Measurements from ENCODE around the gene C1orf174. TPM values are rescaled to one million over a fixed set of nuclear protein-coding genes. Genes with fewer than 3 reads are reported as not detected.

Gene C1orf174
- total RNA-seq, 1 donor = 21.0 TPM

DNA sequence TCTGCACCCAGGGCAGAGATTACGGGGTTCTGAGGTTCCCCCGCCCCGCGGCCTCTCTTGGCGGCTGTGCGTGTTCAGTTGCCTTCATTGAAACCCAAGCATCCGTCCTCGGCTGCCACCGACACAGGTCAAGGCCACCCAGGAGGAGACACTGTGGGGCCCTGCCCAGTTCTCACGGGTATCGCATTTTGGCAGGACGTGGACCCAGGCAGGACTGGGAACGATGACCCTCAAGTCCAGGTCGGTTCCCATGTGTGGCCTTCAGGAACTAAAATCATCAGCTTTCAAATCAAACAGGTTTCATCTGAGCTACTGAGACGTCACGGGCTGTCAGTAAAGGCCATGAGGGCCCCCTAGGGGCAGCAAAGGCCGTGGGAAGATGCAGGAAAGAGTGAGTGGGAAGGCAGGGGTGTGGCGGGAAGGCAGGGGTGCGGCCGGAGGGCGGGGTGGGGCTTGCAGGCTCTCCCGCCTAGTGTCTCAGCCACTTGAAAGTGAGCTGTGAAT is 7.0 kb upstream of the C1orf174 start:
- H3K9me3 ChIP-seq (ENCODE audit: low read depth, low read length) = no peaks in the 10 kb centered on the region
- H3K27me3 ChIP-seq (ENCODE audit: insufficient read depth, low read length) = no peaks in the 10 kb centered on the region
- peaks cover 28% of the 10 kb centered on the region for H3K4me1 ChIP-seq (ENCODE audit: insufficient read depth, low read length)
- no peak overlapping the region for H3K4me3 ChIP-seq (ENCODE audit: low read length)

DNA sequence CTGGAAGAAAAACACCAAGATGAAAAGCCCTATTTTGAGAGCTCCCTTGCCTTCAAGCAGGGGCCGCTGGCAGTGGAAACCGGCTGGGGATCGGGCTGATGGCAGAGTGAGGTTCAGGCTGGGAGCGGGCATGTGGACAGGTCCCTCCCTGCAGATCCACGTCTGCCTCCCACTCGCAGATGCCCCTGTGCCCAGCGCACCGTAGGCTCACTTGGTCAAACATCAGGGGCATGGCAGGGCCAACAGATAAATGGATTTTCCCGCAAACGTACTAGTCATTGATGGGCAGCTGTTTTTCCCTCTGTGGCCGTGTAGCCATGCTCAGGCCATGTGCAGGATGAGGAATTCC is 6.6 kb upstream of the C1orf174 start:
- Histone ChIP-seq H3K4me3 (ENCODE audit: low read length) (no peak overlapping the region), H3K4me1 (ENCODE audit: insufficient read depth, low read length) (peaks cover 33% of the 10 kb centered on the region), H3K9me3 (ENCODE audit: low read depth, low read length) (no peaks in the 10 kb centered on the region), H3K27me3 (ENCODE audit: insufficient read depth, low read length) (no peaks in the 10 kb centered on the region)

DNA sequence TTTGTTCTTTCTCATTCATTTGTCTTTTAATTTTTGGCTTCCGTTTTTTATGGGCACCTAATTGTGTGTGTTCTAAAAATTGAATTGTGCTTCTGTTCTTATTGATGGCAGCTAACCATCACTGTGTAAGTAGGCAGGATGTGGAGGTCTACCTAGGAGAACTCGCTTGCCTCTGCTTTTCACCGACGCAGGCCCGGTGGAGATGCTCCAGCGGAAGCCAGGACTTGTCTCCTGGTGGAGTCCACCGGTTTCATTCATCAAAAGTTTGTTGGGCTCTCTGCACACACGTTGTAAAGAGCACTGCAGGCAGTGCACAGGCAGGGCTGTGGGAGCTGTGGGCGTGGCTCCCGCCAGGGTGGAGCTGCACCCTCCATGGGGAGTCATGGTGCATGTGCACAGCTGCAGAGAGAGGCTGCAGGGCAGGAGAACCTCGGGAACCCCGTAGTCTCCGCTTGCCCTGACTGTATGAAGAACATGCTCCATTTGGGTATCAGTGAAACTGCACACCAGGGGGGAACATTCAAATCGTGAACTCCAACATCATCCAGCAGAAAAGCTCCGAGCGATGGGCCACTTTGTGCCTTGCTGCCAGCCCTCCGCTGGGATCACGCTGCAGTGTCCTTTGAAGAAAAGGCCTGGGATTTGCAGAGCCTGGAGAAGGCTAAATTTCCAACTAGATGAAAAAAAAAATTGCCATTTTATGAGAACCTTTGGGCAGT is 6.0 kb upstream of the C1orf174 start:
- no peaks in the 10 kb centered on the region for H3K27me3 ChIP-seq (ENCODE audit: insufficient read depth, low read length)
- no peak overlapping the region for H3K4me3 ChIP-seq (ENCODE audit: low read length)
- H3K9me3 ChIP-seq (ENCODE audit: low read depth, low read length) = no peaks in the 10 kb centered on the region
- peaks cover 37% of the 10 kb centered on the region for H3K4me1 ChIP-seq (ENCODE audit: insufficient read depth, low read length)

DNA sequence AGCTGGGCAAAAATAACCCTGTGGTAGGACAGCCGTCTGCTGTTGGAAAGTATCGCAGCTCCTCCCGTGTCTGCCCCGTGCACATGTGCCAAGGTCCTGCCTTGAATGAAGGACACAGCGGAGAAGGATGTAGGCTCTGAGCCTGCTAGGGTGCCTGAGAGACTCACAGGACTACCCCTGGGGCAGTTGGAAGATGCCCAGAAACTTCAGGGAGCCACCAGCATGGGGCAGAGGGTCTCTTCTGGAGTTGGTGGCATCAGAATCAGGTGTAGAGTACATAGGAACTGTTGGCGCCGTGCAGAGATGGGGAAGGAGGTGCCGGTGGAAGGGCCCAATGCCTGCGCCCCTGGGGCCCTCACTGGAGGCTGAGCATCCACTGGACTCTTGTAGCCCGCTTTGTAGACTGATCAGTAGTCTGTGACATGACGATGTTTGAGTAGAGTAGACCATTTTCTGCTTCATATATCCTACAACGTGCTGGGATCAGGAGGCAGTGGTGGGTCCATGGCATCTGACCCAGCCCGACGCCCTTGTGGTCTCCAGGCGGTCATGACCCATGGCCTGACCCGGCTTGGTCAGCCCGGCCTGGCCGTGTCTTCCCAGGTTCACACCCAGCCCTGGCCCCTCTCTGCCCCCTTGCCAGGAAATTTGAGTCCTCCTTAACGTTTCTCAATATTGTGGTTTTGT is 5.3 kb upstream of the C1orf174 start:
- Histone ChIP-seq H3K27me3 (ENCODE audit: insufficient read depth, low read length) (no peaks in the 10 kb centered on the region), H3K4me3 (ENCODE audit: low read length) (no peak overlapping the region), H3K9me3 (ENCODE audit: low read depth, low read length) (no peaks in the 10 kb centered on the region), H3K4me1 (ENCODE audit: insufficient read depth, low read length) (peaks cover 32% of the 10 kb centered on the region)

DNA sequence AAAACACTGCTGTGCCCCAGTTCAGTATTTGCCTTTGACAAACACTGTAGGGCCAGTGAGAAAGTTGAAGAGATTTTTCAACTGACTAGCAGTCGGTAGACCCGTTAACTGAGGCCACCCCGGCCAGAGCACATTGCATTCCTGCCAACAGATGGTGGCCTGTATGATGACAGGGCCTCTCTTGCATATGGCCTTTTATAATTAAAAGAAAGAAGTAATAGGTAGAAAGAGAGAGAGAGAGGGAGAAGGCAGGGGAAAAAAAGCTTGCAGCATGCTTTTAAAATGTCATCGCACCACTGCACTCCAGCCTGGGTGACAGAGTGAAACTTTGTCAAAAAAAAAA is 4.7 kb upstream of the C1orf174 start:
- H3K27me3 ChIP-seq (ENCODE audit: insufficient read depth, low read length) = no peaks in the 10 kb centered on the region
- no peak overlapping the region for H3K4me3 ChIP-seq (ENCODE audit: low read length)
- peaks cover 33% of the 10 kb centered on the region for H3K4me1 ChIP-seq (ENCODE audit: insufficient read depth, low read length)

DNA sequence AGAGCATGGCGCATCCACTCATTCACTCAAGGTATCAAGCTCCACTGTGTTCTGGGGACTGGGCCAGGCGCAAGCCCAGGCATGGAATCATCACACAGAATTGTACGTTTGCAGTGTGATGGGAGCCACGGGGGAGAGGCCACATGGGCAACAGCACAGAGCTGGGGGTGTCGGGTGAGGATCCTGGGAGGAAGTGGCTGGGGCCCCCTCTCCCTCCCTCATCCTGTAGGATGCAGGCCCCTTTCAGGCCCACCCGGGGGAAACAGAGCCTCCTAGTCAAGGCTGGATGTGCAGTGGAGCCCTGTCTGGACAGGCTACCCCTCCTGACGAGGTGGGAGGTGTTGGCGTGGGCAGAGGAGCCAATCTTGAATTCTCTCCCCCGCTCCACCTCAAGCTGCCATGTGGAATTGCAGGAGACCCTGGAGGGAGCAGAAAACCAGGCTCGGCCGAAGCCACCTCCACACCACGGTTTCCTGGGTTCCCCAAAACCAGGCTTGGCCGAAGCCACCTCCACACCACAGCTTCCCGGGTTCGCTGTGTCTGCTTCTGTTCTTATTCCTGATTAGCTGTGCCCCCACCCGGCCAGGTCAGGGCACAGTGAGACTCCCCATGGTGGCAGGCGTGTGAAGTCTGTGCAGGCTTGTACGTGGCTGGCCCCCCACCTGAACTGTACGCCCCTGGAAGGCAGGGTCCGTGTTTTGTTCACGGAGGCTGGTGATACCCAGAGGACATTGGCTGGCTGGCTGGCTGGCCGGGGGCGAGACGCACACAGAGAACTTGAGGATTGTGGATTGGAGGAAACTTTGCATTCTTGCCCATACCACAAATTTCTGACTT is 4.2 kb upstream of the C1orf174 start:
- peaks cover 39% of the 10 kb centered on the region for H3K4me1 ChIP-seq (ENCODE audit: insufficient read depth, low read length)
- no peak overlapping the region for H3K4me3 ChIP-seq (ENCODE audit: low read length)
- no peaks in the 10 kb centered on the region for H3K9me3 ChIP-seq (ENCODE audit: low read depth, low read length)
- H3K27me3 ChIP-seq (ENCODE audit: insufficient read depth, low read length) = no peaks in the 10 kb centered on the region

More for the DNA sequence above, 4.7 kb upstream of the C1orf174 start:
- H3K9me3 ChIP-seq (ENCODE audit: low read depth, low read length) = no peaks in the 10 kb centered on the region

DNA sequence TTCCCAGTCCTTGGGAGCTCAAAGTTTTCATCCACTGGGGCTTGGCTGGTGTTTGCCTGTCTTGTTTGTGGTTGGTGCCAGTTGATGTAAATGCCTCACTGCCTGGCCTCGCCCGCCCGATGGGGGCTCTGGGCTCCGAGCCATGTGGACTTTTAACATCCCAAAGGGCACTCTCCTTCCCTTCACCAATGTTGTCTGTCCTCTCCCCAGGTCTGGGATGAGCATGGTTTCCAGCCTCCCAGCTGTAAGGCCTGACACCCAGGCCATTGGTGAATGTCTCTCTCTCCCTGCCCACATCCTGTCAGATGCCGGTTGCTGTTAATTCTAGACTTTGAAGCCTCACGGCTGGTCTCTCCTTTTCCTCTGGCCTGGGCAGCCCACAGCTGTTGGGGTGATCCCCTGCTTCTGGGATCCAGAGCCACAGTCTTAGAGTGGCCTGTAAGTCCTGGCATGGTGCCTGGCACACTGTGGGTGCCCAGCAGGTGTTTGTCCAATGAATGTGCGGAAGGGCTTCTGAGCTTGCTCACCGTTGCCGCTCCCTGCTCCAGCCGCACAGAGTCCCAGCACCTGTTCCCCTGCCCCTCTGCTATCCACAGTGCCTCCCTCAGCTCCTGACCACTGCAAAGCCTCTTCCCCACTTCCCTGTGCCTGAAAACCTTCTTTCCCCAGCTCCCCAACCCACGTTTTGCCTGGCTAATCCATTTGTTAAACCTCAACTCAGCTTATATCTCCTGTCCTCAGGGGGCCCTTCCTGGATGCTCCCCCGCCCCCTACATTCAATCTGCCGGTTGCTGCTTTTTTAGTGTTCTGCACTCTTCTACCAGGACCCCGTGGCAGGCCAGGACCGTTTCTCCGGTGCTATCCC is 3.3 kb upstream of the C1orf174 start:
- H3K4me3 ChIP-seq (ENCODE audit: low read length) = no peak overlapping the region
- H3K9me3 ChIP-seq (ENCODE audit: low read depth, low read length) = no peaks in the 10 kb centered on the region
- H3K27me3 ChIP-seq (ENCODE audit: insufficient read depth, low read length) = no peaks in the 10 kb centered on the region
- peaks cover 42% of the 10 kb centered on the region for H3K4me1 ChIP-seq (ENCODE audit: insufficient read depth, low read length)

DNA sequence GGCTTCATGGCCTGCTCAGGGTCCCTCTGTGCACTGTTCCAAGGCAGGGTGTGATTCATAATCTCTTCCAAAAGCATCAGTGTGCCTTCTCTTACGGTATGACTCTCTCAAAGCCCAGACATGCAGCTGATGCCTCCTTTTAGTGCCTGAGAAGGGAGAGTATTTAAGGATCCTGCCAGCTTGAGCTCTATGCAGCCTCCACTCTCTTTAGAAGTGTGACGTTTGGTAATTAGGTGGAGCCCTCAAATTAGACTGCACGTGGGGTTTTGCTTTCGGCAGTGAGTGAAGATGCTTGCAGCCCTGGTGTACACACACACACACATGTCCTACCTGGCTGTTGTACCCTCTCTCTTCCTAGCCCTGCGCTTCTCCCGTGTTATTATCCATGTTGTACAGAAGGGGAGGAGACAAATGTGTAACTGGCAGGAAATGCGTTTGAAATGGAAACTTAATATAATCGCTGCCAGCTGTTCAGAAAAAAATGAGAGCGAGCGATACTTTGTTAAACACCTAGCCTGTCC is 2.6 kb upstream of the C1orf174 start:
- no peaks in the 10 kb centered on the region for H3K27me3 ChIP-seq (ENCODE audit: insufficient read depth, low read length)

DNA sequence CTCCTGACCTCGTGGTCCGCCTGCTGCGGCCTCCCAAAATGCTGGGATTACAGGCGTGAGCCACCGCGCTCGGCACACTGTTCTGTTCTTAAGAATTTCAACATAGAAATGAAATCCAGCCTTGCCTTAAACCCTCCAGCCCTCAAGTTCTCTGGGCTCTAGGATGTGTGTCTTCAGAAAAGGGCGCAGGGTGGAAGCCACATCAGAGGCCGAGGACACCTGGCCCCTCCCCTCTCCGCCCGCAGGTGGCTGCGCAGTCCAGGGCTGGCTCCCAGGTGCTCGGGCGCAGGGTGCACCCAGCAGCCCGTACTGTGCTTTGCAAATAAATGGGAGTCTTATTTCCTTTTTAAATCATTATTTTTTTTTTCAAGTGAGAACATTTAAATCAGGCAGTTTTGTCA is 2.0 kb upstream of the C1orf174 start:
- Histone ChIP-seq H3K4me1 (ENCODE audit: insufficient read depth, low read length) (peaks cover 42% of the 10 kb centered on the region), H3K4me3 (ENCODE audit: low read length) (no peak overlapping the region), H3K9me3 (ENCODE audit: low read depth, low read length) (no peaks in the 10 kb centered on the region), H3K27me3 (ENCODE audit: insufficient read depth, low read length) (no peaks in the 10 kb centered on the region)

More for the DNA sequence above, 2.6 kb upstream of the C1orf174 start:
- Histone ChIP-seq H3K4me3 (ENCODE audit: low read length) (no peak overlapping the region), H3K4me1 (ENCODE audit: insufficient read depth, low read length) (peaks cover 42% of the 10 kb centered on the region), H3K9me3 (ENCODE audit: low read depth, low read length) (no peaks in the 10 kb centered on the region)

DNA sequence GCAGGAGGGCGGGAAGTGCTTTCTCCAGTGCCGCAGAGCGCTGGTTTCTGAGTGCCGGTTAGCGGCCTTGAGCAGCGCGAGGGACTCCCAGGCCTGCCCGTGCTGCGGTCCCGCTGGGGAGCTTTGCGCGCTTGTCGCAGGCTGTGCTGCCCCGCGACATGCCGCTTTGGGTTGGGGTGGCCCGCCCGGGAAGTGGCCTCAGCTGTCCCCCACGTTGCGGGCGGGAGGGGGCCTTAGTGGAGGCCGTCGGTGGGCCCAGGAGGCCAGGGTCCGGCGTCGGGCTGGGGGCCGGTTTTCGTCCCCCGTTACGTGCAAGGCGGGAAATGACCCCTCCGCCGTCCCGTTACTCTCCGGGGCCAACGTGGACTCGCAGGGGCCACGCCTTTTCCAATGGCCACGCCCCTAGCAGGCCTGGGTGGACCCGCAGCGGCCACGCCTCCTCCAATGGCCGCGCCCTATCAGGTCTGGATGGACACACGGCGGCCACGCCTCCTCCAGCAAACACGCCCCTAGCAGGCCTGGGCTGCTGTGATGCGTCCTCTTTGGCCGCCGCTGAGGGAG is 977 bp upstream of the C1orf174 start:
- Histone ChIP-seq H3K4me1 (ENCODE audit: insufficient read depth, low read length) (peaks cover 42% of the 10 kb centered on the region), H3K27me3 (ENCODE audit: insufficient read depth, low read length) (no peaks in the 10 kb centered on the region)

DNA sequence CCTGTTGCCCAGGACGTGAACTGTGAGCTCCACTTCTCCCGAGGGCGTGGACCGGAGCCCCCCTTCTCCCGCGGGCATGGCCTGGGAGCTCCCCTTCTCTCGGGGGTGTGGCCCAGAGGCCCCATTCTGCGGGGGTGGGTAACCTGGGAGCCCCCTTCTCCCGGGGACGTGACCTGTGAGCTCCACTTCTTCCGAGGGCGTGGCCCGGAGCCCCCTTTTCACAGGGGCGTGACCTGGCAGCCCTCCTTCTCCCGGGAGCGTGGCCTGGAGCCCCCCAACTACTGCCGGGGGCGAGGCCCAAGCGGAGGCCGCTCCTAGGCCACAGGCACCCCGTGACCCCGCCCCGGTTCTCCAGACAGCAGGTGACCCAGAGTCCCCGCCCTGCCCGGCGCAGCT is 320 bp downstream of the C1orf174 start:
- Histone ChIP-seq H3K4me1 (ENCODE audit: insufficient read depth, low read length) (peaks cover 42% of the 10 kb centered on the region), H3K4me3 (ENCODE audit: low read length) (peak overlapping the region; percentile 69), H3K9me3 (ENCODE audit: low read depth, low read length) (no peaks in the 10 kb centered on the region), H3K27me3 (ENCODE audit: insufficient read depth, low read length) (no peaks in the 10 kb centered on the region)

More for the DNA sequence above, 977 bp upstream of the C1orf174 start:
- Histone ChIP-seq H3K9me3 (ENCODE audit: low read depth, low read length) (no peaks in the 10 kb centered on the region), H3K4me3 (ENCODE audit: low read length) (peak overlapping the region; percentile 69)

DNA sequence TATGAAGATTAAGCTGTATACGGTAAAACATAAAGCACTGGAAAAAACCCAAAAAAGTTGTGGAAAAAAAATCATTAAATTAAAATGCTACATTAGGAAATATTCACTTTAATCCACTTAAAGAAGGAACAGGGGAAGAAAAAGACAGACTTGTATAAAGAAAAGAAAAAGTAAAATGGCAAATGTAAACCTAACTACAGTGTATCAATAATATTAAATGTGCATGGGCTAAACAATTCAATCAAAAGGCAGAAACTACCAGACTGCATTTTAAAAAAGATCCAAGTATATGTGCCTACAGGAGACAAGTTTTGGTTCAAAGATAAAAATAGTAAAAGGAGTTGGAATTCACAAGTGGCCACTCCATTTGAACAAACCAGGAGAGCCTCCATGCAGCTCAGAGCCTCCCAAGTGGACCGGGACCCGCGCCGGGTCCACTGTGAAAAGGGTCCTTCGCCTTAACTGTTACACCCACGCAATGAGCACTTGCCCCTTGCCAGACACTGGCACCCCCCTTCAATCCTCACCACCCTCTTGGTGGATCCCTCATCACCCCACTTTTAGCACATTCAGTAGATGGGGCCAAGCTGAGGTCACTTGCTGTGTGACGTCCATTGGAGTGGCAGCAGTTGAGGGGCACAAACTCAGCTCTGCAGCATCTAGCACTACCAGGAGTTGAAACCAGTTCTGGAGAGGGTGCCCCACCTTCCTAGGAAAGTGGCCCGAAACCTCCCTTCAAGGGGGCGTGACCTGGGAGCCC is 898 bp downstream of the C1orf174 start:
- H3K4me1 ChIP-seq (ENCODE audit: insufficient read depth, low read length) = peaks cover 41% of the 10 kb centered on the region
- H3K27me3 ChIP-seq (ENCODE audit: insufficient read depth, low read length) = no peaks in the 10 kb centered on the region
- no peaks in the 10 kb centered on the region for H3K9me3 ChIP-seq (ENCODE audit: low read depth, low read length)
- peak overlapping the region; percentile 69 for H3K4me3 ChIP-seq (ENCODE audit: low read length)

DNA sequence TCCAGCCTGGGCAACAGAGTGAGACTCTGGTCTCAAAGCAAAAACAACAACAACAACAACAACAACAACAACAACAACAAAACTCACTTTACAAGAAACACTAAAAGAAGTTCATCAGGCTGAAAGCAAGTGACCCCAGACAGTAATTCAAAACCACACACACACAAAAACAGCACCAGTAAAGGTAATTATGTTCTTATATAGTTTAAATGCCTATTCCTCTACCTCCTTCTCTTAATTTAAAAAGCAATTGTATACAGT is 1.7 kb downstream of the C1orf174 start:
- Histone ChIP-seq H3K4me1 (ENCODE audit: insufficient read depth, low read length) (peaks cover 37% of the 10 kb centered on the region), H3K27me3 (ENCODE audit: insufficient read depth, low read length) (no peaks in the 10 kb centered on the region), H3K9me3 (ENCODE audit: low read depth, low read length) (no peaks in the 10 kb centered on the region), H3K4me3 (ENCODE audit: low read length) (no peak overlapping the region)
